Spleen (tissue), 7 donors: ENCODE data around the gene SOX4.

Experiments used
- POLR2A ChIP-seq, 3 donors: fragments of 450-650 bp; IDR thresholded peaks; one replicate each; pipeline ENCODE4 v1.5.1; 2017; ENCODE audit warnings: antibody characterized with exemption in 3 of 3, mild to moderate bottlenecking in 1 of 3
- POLR2AphosphoS5 ChIP-seq, 3 donors: sonication (generic); formaldehyde crosslinking; IDR thresholded peaks; one replicate each; pipeline ENCODE4 v1.5.1; 2017; ENCODE audit warnings: antibody characterized with exemption in 3 of 3
- TF ChIP-seq, protein P1 (sequence below), 11 experiments: fragments of 200-600 bp in 7 of 11; fragments of 450-650 bp in 4 of 11; sonication (generic) in 4 of 11; IDR thresholded peaks in 8 of 11; conservative IDR thresholded peaks in 3 of 11; 1 replicate in 7 of 11; 2 replicates in 4 of 11; pipeline versions ENCODE4 v1.4.0 to v1.8.0; 2016 to 2021; ENCODE audit warnings: antibody characterized with exemption in 11 of 11, inconsistent platforms in 4 of 11, mild to moderate bottlenecking in 1 of 11
- donor health status: DM: no; HTN: no; CAD: no; lungs with moderate emphysema.
- donor health status: DM: no; HTN: no; CAD: no.
- donor health status: DM: no; HTN: no; CAD: no.

DNA sequence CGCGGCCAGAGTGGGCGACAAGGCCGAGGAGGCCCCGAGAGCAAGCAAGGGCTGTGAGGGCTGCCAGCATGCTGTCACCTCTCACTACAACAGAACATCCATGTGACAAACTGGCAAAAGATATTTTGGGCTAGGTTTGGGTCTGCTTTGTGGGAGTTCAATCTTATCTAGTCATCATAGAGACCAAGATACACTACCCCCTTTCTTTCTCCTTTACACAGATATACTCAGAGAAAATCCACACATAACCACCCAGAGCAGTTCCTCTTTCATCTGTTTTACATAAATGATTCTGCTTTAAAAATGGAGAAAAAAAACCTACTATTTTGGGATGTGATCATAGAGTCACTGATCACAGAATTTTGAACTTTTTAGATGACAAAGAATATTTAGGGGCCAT lies 16.8 kb downstream of the SOX4 start:
- TF ChIP-seq, protein P1, sequence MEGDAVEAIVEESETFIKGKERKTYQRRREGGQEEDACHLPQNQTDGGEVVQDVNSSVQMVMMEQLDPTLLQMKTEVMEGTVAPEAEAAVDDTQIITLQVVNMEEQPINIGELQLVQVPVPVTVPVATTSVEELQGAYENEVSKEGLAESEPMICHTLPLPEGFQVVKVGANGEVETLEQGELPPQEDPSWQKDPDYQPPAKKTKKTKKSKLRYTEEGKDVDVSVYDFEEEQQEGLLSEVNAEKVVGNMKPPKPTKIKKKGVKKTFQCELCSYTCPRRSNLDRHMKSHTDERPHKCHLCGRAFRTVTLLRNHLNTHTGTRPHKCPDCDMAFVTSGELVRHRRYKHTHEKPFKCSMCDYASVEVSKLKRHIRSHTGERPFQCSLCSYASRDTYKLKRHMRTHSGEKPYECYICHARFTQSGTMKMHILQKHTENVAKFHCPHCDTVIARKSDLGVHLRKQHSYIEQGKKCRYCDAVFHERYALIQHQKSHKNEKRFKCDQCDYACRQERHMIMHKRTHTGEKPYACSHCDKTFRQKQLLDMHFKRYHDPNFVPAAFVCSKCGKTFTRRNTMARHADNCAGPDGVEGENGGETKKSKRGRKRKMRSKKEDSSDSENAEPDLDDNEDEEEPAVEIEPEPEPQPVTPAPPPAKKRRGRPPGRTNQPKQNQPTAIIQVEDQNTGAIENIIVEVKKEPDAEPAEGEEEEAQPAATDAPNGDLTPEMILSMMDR (IDR thresholded peaks at IDR 0.05 in 8 of 11, conservative IDR thresholded peaks at IDR 0.05 in 3 of 11): no peak
- TF ChIP-seq POLR2A (IDR thresholded peaks at IDR 0.05) (no peak), POLR2AphosphoS5 (IDR thresholded peaks at IDR 0.05) (no peak)
